Heart left ventricle (tissue), 16 donors: ENCODE measurements around the gene LMAN2. TPM values are rescaled to one million over a fixed set of nuclear protein-coding genes. Genes with fewer than 3 reads are reported as not detected.
A peak's percentile ranks its signal among the peaks of the same experiment; 100 is the strongest.

ENCODE experiments used
- ATAC-seq, 4 donors: fragments of 200-7000 bp; cut with Tn5 transposase; one replicate each; pipeline ENCODE4 v1.9.1; 2020 to 2022; ENCODE audit warnings: moderate library complexity in 4 of 4, mild to moderate bottlenecking in 3 of 4, moderate number of reproducible peaks in 1 of 4
- DNase-seq, 5 donors: peaks; one replicate each; pipeline ENCODE4 v3.0.0-alpha.2; 2020
- H3K27ac ChIP-seq, 12 donors: fragments of 200-600 bp; sonication (generic) in 4 of 12; one replicate each; pipeline versions ENCODE4 v1.5.0 to v1.8.0; 2016 to 2022; ENCODE audit warnings: mild to moderate bottlenecking in 2 of 12
- H3K27me3 ChIP-seq, 9 donors: fragments of 200-600 bp; sonication (generic) in 2 of 9; one replicate each; pipeline versions ENCODE4 v1.5.1 to v1.8.0; 2016 to 2022; ENCODE audit warnings: mild to moderate bottlenecking in 3 of 9
- H3K36me3 ChIP-seq, 9 donors: fragments of 200-600 bp; sonication (generic) in 2 of 9; one replicate each; pipeline versions ENCODE4 v1.5.0 to v1.8.0; 2018 to 2022; ENCODE audit warnings: mild to moderate bottlenecking in 2 of 9
- H3K4me1 ChIP-seq, 12 donors: fragments of 200-600 bp; sonication (generic) in 4 of 12; one replicate each; pipeline versions ENCODE4 v1.5.0 to v1.8.0; 2016 to 2022; ENCODE audit warnings: mild to moderate bottlenecking in 3 of 12
- H3K4me3 ChIP-seq, 12 donors: fragments of 200-600 bp; sonication (generic) in 4 of 12; one replicate each; pipeline versions ENCODE4 v1.5.0 to v1.8.0; 2017 to 2022; ENCODE audit warnings: mild to moderate bottlenecking in 9 of 12, moderate library complexity in 4 of 12
- H3K9me3 ChIP-seq, 12 donors: fragments of 200-600 bp; sonication (generic) in 4 of 12; one replicate each; pipeline versions ENCODE4 v1.5.0 to v1.8.0; 2016 to 2022; ENCODE audit warnings: mild to moderate bottlenecking in 1 of 12
- CTCF ChIP-seq, 12 donors: fragments of 200-600 bp; sonication (generic) in 4 of 12; IDR thresholded peaks; one replicate each; pipeline versions ENCODE4 v1.5.0 to v1.8.0; 2018 to 2022; ENCODE audit warnings: antibody characterized with exemption in 12 of 12, mild to moderate bottlenecking in 5 of 12
- POLR2A ChIP-seq, 2 donors: fragments of 450-650 bp; IDR thresholded peaks; one replicate each; pipeline ENCODE4 v1.6.1; 2017; ENCODE audit warnings: antibody characterized with exemption in 2 of 2, mild to moderate bottlenecking in 2 of 2, moderate library complexity in 2 of 2
- WGBS, 4 donors: extraction: QIAGEN DNeasy Blood & Tissue Kit in 2 of 4; methylation state at CpG; one replicate each; pipeline versions ENCODE4 v1.1.5 to v1.1.7; 2013 to 2018; 5-methylcytosine and 5-hydroxymethylcytosine counted together
- intact Hi-C, 10 donors: fragments of 100-400 bp; cut with DNase I; formaldehyde crosslinking; loops; one replicate each; pipeline versions ENCODE4 v1.11.1 to v1.14.2; 2022
- polyA plus RNA-seq, 2 donors: library from polyadenylated mRNA; stranded (reverse); fragments of 200-250 nt; gene quantifications; one replicate each; pipeline ENCODE4 v1.2.3, GENCODE V29; 2013
- total RNA-seq, 9 donors: library from RNA; depleted of rRNA in 2 of 9; stranded (reverse); fragments of >200 nt in 2 of 9; fragmentation: NEBNext Ultra II Directional in 3 of 9; extraction: Animal tissue kit (Norgen Biotek cat#: 25700) in 3 of 9; gene quantifications; one replicate each; pipeline versions ENCODE4 v1.1.0 to v1.2.4, GENCODE V29; 2016 to 2023
- donor health status: ischemic (EF 13 %, LVEDD 7.1; RV severe dilation, severe dysfunction).
- donor health status: healthy with polysubstance abuse.
- donor health status: DM: no; HTN: yes; CAD: no.
- donor health status: DM: no; HTN: no; CAD: no.
- donor health status: ischemic (EF 25% LVEDD 6.9; RV normal size, moderate dysfunction).
- donor health status: ischemic (EF 25% LVEDD 5.7; RV mildly dilated, moderate dysfunction).
- donor health status: healthy.
- donor health status: DM: yes; HTN: yes; CAD: no.
- donor health status: ischemic (EF 35%, LVEDD 5.7; RV mildly dilated, moderate dysfunction).
- donor health status: nonischemic (EF 11% LVEDD 7.7; RV severe dilation, severe dysfunction).
- donor health status: DM: yes; HTN: yes; CAD: no.
- donor health status: PGD.
- donor health status: ischemic (EF 29% LVEDD 5.4; RV normal size, mild dysfunction).
- donor health status: nonischemic (EF 23%, LVEDD 6.1; RV moderate dilation, normal function).

Gene LMAN2
- total and polyA plus RNA-seq, 11 donors: 43.3 to 313 (median 63.6) TPM

GRCh38 chr5:177334781-177335700 lies 16.4 kb downstream of the LMAN2 start:
- peaks cover 0 to 40% (median 20%) of the 10 kb centered on the region in 12 donors for H3K4me1 ChIP-seq
- H3K27ac ChIP-seq: peak overlapping the region in 8 of 12 donors; percentile 13 to 78 (median 68)
- peak in 3 of 5 donors; percentile 41 to 69 (median 68) for DNase-seq
- peak; percentile 84 to 89 (median 85) for ATAC-seq
- TF ChIP-seq CTCF (IDR thresholded peaks at IDR 0.05): no peak
- no peak for TF ChIP-seq POLR2A (IDR thresholded peaks at IDR 0.05)
- no peaks in the 10 kb centered on the region for H3K27me3 ChIP-seq
- H3K36me3 ChIP-seq: peaks cover 3 to 100% (median 93%) of the 10 kb centered on the region in 9 donors
- 69 to 80% (median 77%) methylated on average over 21 of the region's 21 CpGs for WGBS, 4 donors
- no peaks in the 10 kb centered on the region for H3K9me3 ChIP-seq
- H3K4me3 ChIP-seq: no peak overlapping the region
- intact Hi-C loops: no loop called here

- 65 to 81% (median 74%) methylated on average over 10 to 15 of the region's 15 CpGs for WGBS, 4 donors
Observed at GRCh38 chr5:177334155-177334551, 17.3 kb downstream of the LMAN2 start.

GRCh38 chr5:177333420-177334154 lies 17.9 kb downstream of the LMAN2 start:
- DNase-seq (no peak), ATAC-seq (no peak)
- TF ChIP-seq CTCF (IDR thresholded peaks at IDR 0.05) (no peak), POLR2A (IDR thresholded peaks at IDR 0.05) (no peak)
- Histone ChIP-seq H3K36me3 (peaks cover 3 to 100% (median 90%) of the 10 kb centered on the region in 9 donors), H3K9me3 (no peaks in the 10 kb centered on the region), H3K27ac (no peak overlapping the region), H3K27me3 (no peaks in the 10 kb centered on the region), H3K4me1 (peaks cover 0 to 32% (median 18%) of the 10 kb centered on the region in 12 donors), H3K4me3 (no peak overlapping the region)
- intact Hi-C loops: no loop called here
- 90 to 94% (median 91%) methylated on average over 16 of the region's 16 CpGs for WGBS, 4 donors

More at GRCh38 chr5:177334155-177334551, 17.3 kb downstream of the LMAN2 start:
- Histone ChIP-seq H3K36me3 (peaks cover 3 to 100% (median 94%) of the 10 kb centered on the region in 9 donors), H3K27me3 (no peaks in the 10 kb centered on the region), H3K27ac (peak overlapping the region in 3 of 12 donors; percentile 23 to 70 (median 69)), H3K4me1 (peaks cover 0 to 37% (median 19%) of the 10 kb centered on the region in 12 donors), H3K9me3 (no peaks in the 10 kb centered on the region), H3K4me3 (no peak overlapping the region)
- intact Hi-C loops: no loop called here
- DNase-seq (peak in 1 of 5 donors; percentile 47), ATAC-seq (peak in 3 of 4 donors; percentile 43 to 56 (median 52))
- no peak for TF ChIP-seq CTCF (IDR thresholded peaks at IDR 0.05)
- TF ChIP-seq POLR2A (IDR thresholded peaks at IDR 0.05): no peak

- TF ChIP-seq CTCF (IDR thresholded peaks at IDR 0.05): no peak
- 85 to 93% (median 90%) methylated on average over 11 to 13 of the region's 13 CpGs for WGBS, 4 donors
- no peak overlapping the region for H3K27ac ChIP-seq
- H3K27me3 ChIP-seq: no peaks in the 10 kb centered on the region
- intact Hi-C loops: no loop called here
- H3K4me1 ChIP-seq: peaks cover 0 to 34% (median 21%) of the 10 kb centered on the region in 12 donors
- no peak for ATAC-seq
- no peak overlapping the region for H3K4me3 ChIP-seq
- DNase-seq: no peak
- H3K36me3 ChIP-seq: peaks cover 3 to 94% (median 86%) of the 10 kb centered on the region in 9 donors
- no peaks in the 10 kb centered on the region for H3K9me3 ChIP-seq
Observed at GRCh38 chr5:177332896-177333260, 18.6 kb downstream of the LMAN2 start.
